NT2/D1 (cell line): ENCODE measurements around the gene LEMD2.

Experiments
- SUZ12 ChIP-seq: IDR thresholded peaks from 2 replicates; pipeline ENCODE4 v1.6.1; 2011; ENCODE audit not compliant: insufficient read length, insufficient read depth; ENCODE audit errors: extremely low read depth
- YY1 ChIP-seq: IDR thresholded peaks from 2 replicates; pipeline ENCODE4 v1.6.1; 2011; ENCODE audit not compliant: insufficient read length, insufficient read depth

- no peak for TF ChIP-seq YY1
- TF ChIP-seq SUZ12, result no peak
These were observed 33.7 kb downstream of the LEMD2 start for GRCh38 chr6:33755070-33755869.
